Activated naive CD4-positive, alpha-beta T cell treated with anti-CD3 and anti-CD28 coated beads, Interleukin-2, amount 50 U/mL, for 16 hours (primary cell): ENCODE results near the gene HIBCH.
"Not testable (repeated sequence)": the region's sequence is repeated elsewhere in the genome, so short reads cannot be mapped to it uniquely, and the experiment has no call there.

ENCODE experiments used
- DNase-seq: peaks from one replicate; pipeline ENCODE4 v3.0.0-alpha.2; 2020

HIBCH gene

GRCh38 chr2:190302052-190302451 is 17.6 kb downstream of the HIBCH start:
- no peak for DNase-seq

GRCh38 chr2:190301032-190301431 is 18.6 kb downstream of the HIBCH start:
- no peak for DNase-seq

DNA sequence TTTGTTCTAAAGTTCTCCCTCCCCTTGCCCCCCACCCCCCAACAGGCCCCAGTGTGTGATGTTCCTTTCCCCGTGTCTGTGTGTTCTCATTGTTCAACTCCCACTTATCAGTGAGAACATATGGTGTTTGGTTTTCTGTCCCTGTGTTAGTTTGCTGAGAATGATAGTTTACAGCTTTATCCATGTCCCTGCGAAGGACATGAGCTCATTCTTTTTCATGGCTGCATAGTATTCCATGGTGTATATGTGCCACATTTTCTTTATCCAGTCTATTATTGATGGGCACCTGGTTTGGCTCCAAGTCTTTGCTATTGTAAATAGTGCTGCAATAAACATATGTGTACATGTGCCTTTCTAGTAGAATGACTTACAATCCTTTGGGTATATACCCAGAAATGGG is 21.7 kb downstream of the HIBCH start:
- not testable (repeated sequence) for DNase-seq

DNA sequence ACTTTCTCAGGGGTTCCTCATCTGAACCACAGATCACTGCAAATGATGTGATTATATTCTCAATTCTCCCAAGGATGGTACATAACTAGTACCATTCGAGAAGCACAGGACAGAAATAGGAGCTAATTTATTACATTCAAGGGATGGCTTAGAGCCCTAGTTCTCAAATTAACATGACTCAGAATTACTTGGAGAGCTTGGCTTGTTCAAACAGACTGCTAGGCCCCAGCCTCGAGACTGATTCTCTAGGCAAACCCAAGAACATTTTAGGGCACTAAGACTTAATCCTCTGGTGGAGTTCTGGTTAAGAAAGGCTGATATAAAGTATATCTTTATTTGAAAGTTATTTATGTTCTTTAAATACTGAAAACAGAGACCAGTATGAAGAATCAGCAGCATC is 35.8 kb downstream of the HIBCH start:
- DNase-seq: no peak

DNA sequence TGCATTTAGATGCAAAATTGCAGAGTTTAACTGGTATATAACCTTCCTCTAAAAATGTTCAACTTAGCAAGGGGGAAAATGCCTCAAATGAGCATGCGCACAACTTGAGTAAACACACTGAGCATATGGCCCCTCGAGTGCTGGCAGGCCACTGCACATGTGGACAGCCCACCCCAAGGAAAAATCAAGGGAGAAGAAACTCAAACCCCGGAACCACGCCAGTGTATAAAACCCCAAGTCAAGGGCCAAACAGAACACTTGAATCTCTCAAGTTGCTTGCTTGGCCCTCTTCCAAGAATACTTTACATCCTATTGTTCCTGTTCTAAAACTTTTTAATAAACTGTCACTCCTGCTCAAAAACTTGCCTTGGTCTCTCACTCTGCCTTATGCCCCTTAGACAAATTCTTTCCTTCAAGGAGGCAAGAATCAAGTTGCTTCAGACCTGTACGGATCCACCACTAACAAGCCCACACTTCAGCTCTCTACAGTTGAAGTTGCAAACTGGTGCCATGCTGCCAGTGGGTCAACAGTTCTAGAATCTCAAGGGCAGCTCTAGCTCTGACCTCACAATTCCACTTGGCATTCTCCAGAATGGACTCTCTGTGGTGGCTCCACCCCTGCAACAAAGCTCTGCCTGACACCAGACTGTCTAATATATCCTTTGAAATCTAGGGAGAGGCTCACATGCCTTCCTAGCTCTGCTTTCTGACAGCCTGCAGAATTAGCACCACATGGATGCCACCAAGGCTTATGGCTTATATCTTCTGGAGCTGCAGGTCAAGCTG is 38.9 kb downstream of the HIBCH start:
- DNase-seq: no peak

DNA sequence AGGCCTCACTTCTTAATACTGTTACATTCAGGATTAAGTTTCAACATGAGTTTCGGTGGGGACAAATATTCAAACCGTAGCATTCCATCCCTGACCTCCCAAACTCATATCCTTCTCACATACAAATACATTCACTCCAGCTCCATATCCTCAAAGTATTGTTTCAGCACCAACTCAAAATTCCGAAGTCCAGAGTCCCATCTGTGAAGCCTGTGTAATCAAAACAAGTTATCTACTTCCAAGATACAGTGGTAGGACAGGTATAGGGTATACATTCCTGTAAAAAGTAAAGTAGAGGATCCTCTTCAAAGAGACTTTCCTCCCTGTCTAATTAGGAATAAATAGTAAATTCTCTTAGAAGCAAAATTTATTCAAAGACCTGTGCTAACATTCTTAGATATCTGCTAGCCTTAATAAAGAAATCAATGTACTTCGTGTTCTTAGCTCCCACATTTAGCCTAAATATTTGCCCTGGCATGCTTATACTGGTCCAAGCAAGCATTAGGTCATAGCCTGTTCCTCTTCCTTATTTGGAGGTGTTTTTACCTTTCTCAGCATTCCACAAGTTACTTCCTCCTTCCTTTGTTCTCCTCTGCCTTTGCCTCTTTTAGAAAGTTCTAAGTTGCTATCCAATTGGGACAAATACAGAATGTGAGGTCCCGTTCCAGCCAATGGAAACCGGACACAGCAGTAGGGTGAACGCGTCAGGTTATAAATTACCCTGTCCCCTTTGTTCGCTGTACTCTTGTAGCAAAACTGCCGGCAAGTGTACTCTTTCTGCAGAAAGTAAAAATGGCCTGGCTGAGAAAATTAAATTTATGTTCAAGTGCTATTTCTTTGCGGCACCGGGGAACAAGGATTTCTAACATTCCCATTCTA is 40.1 kb downstream of the HIBCH start:
- not testable (repeated sequence) for DNase-seq

DNA sequence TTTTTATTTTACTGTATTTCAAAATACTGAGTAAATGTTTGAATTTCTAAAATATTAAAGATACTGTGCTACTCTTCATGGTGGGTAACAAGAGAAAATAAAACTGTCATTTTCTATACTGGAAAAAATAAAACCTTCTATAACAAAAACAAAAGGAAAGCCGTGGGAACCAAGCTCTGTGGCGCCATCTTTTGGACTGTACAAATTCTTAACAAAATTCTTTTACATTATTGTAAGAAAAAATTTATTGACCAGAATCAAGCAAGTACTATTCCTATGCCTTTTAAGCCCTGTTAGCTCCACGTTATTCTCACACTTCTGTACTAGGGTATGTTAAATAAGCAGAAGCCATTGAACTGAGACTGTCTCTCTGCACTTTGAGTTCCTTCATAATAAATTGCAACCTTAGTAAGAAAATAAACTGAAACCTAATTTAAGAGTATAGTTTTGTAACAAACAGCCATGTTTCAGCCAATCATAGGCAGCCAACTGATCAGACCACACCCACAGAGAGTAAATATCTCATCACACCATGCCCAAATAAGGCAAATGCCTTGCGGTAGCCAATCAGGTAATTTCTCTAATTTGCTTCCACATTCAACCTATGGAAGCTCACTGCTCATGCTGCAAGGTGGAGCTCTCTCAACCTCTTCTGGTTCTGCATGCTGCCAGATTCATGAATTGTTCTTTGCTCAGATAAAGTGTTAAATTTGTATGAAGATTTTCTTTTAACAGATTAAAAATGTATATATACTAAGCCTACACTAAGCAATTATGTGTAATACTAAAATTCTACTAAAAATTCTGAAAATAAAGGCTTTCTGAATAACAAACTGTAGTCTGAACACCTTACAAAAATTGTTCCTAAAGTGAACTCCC is 42.2 kb downstream of the HIBCH start:
- no peak for DNase-seq

GRCh38 chr2:190272457-190272842 is 47.2 kb downstream of the HIBCH start:
- no peak for DNase-seq

DNA sequence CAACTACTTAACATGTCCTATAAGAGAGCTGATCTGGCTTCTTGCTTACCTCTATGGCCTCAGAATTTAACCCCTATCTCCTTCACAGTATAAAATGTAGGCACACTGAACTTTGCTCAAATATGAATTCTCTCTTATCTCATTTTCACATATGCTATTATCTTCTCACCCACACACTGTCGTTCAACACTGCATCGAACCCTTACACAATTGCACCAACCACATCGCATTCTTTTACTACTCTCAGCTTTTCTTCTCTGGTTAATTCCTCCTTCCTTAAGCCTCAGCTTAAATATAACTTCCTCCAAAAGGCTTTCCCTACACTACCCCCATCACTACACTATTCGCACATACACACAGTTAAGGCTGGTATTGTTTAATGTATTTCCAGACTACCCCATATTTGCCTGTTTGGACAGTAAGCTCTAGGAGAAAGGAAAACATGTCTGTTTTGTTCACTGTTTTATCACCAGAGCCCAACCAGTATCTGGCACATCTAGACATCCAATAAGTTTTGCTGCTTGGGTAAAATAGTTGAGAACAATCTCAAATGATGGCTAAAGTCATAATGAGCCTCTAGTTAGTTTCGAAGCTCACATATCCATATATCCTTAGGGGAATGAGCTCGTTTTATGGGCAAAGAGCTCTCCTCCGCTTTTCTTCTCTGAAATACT is 47.7 kb downstream of the HIBCH start:
- no peak for DNase-seq

DNA sequence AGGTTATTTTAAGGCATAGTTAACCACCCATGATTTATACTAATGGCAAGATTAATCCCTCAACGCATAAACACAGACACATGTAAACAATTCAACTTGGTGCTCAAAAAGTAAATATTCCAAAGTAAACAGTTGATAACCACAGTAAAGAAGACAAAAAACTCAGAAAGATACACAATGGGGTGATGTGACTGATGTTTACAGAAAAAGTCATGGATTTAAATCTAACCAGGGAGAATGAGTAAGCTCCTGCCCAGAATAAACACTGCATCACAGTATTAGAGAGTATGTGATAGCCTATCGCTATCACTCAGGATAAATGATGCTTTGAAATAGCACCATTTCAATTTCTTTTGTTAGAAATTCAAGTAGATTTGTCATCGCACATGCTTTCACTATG is 49.3 kb downstream of the HIBCH start:
- no peak for DNase-seq

GRCh38 chr2:190269699-190270098 is 49.9 kb downstream of the HIBCH start:
- DNase-seq: not testable (repeated sequence)

DNA sequence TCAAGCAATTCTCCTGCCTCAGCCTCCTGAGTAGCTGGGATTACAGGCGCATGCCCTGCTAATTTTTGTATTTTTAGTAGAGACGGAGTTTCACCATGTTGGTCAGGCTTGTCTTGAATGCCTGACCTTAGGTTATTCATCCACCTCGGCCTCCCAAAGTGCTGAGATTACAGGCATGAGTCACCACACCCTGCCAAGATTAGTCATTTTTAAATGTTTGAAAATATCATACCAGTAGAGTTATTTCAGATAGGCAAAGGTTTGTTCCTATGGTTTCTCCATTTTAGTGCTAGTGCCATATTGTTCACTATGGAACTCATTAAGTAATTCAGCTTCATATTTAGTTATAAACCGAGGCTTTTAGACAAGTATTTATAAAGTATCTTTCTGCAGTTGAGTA is 52.3 kb downstream of the HIBCH start:
- DNase-seq: no peak

DNA sequence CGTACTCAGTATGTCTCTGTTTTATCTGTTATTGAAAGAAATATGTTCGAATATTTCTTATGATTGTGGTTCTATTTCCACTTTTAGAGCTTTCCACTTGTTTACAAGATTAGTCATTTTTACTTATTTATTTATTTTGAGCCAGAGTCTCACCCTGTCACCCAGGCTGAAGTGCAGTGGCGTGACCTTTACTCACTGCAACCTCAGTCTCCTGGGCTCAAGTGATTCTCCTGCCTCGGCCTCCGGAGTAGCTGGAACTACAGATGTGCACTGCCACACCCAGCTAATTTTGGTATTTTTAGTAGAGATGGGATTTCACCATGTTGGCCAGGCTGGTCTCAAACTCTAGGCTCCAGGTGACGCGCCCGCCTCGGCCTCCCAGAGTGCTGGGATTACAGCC is 53.3 kb downstream of the HIBCH start:
- no peak for DNase-seq

DNA sequence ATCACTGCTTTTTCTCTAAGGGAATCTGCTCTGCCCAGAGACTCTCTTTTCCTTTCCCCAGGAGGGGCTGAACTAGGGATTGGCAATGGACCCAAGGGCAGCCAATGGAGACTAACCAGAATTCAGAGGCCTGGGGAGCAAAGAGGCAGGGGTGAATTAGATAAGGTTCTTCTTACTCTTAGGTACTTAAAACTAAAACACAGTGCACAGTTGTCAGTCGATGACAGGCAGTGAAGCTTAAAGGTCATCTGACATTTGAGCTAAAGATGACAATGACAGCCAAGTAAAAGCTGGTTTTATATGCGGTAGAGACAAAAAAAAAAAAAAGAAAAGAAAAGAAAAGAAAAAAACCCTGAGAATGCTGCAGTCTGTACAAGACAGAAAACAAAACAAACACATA is 57.8 kb downstream of the HIBCH start:
- no peak for DNase-seq

DNA sequence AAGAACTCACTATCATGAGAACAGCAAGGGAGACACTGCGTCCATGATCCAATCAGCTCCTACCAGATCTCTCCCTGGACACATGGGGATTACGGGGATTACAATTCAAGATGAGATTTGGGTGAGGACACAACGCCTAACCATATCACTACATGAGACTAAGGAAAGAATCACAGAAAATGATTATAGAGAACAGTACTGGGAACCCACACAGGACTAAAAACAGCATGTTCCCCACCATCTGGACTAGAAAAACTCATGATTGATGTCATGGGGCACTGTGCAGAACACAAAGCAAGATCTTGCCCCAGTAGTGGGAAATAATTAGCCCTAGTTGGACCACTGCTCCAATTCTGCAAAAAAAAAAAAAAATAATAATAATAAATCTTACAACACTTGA is 63.5 kb downstream of the HIBCH start:
- no peak for DNase-seq

DNA sequence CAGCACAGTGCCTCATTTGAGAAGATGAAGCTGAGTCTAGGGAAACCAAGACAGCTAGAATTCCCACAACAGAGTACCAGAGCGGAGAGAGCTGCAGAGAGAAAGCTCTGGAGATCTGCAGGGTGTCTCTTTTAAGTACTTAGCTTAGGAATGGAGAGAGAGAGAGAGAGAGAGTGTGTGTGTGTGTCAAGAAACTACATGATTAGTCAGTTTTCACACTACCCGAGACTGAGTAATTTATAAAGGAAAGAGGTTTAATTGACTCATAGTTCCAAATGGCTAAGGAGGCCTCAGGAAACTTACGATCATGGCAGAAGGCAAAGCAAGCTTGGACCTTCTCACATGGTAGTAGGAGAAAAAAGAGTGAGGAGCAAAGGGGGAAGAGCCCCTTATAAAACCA is 64.0 kb downstream of the HIBCH start:
- no peak for DNase-seq

DNA sequence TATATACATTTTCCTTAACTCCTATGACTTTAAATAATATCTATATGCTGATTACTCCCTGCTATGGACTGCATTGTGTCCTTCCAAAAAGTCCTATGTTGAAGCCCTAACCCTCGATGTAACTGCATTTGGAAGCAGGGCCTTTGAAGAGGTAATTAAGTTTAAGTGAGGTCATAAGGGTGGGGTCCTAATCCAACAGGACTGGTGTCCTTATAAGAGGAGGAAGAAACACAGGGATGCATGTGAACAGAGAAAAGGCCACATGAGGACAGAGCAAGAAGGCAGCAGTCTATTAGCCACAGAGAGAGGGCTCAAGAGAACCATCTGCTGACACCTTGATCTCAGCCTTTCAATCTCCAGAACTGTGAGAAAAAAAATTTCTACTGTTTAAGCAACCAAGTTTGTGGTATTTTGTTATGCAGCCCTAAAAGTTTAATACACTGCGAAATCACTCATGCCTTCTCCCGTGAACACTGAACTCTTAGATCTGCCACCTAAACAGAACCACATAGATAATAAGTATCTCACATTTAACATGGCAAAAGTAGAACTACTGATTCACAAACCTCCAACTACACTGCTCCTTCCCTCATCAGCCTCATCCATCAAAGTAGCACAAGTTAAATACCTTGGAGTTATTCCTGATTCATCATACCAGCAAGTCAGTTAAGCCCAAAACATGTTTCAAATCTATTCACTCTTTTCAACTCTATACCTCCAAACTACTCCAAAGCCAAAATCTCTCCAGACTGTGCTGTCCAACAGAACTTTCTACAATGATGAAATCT is 65.4 kb downstream of the HIBCH start:
- DNase-seq: no peak

DNA sequence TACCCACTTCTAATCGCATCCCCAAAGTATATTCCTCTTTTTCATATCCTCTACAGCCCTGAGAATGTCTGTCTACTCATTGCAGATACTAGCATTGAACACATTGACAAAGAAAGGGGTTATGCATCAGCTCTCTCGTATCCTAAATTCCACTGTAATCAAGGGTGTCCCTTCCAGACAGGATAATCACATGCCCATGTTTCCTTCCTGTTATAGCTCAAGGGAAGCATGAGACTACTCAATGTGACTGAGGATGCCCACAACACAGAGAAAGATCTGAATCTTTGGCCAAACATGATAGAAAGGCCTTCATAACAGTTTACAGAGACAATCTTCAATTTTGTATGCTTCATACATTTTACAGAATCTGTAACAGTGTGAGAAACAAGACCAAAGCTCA is 69.2 kb downstream of the HIBCH start:
- no peak for DNase-seq

DNA sequence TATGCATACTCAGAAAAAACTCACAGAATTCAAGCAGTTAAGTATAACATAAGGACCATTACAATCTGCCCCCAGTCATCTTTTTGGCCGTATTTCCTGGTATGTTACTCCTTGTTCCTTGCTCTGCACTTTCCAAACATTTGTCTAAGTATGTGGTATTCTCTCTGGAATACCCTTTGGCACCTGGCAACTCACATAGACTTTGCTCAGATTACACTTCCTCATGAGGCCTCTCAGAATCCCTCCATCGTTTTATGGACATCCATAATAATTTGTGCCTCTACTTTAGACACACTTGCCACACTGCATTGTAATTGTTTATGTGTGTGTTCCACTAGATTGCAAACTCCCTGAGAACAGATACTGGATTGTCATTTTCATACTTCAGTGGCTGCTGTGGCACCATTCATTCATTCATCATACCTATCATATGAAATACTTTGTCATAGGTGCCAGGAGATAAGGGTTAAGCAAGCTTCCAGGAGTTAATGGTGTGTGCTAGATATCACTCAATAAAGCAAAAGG is 84.0 kb downstream of the HIBCH start:
- no peak for DNase-seq

- no peak for DNase-seq
Observed at GRCh38 chr2:190235101-190235500, 84.5 kb downstream of the HIBCH start.

- DNase-seq: not testable (repeated sequence)
Observed at GRCh38 chr2:190223989-190224388, 95.6 kb downstream of the HIBCH start.

GRCh38 chr2:190222745-190223144 is 96.9 kb downstream of the HIBCH start:
- not testable (repeated sequence) for DNase-seq
